C4-2B (cell line): Measurements from ENCODE around the gene HPDL.

Experiments
- H3K27ac ChIP-seq: fragments of 450-650 bp; 2 replicates; pipeline ENCODE4 v1.5.1; 2017
- CTCF ChIP-seq: fragments of 450-650 bp; conservative IDR thresholded peaks from 2 replicates; pipeline ENCODE4 v1.5.1; 2017; ENCODE audit warnings: mild to moderate bottlenecking
- ZFX ChIP-seq: fragments of 450-650 bp; IDR thresholded peaks from 2 replicates; pipeline ENCODE4 v1.6.1; 2017

HPDL gene

DNA sequence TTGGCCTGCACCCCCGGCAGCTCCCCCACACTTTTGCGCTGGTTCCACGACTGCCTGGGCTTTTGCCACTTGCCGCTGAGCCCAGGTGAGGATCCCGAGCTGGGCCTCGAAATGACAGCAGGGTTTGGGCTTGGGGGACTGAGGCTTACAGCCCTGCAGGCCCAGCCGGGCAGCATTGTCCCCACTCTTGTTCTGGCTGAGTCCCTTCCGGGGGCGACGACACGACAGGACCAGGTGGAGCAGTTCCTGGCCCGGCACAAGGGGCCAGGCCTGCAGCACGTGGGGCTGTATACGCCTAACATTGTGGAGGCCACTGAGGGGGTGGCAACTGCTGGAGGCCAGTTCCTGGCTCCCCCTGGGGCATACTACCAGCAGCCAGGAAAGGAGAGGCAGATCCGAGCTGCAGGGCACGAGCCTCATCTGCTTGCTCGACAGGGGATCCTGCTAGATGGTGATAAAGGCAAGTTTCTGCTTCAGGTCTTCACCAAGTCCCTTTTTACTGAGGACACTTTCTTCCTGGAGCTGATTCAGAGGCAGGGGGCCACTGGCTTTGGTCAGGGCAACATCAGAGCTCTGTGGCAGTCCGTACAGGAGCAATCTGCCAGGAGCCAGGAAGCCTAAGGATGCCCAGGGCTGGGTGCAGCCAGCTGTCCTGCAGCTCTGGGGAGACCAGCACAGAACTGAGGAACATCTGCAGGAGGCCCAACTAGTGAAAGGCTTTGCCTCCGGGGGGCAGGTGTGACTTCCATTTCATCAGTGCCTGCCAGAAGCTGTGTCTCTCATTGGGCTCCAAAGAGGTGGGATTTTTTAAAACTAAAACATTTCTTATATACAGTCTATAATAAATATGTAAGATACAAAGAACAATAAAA, 1.2 kb downstream of the HPDL start:
- H3K27ac ChIP-seq, result no peak overlapping the region
- TF ChIP-seq ZFX (no peak), CTCF (no peak)

GRCh38 chr1:45328680-45329079, 2.0 kb downstream of the HPDL start:
- no peak overlapping the region for H3K27ac ChIP-seq
- no peak for TF ChIP-seq CTCF
- TF ChIP-seq ZFX, result no peak

- TF ChIP-seq CTCF (no peak), ZFX (no peak)
- no peak overlapping the region for H3K27ac ChIP-seq
Measured at GRCh38 chr1:45329445-45329844, 2.8 kb downstream of the HPDL start.

GRCh38 chr1:45331436-45332345, 5.0 kb downstream of the HPDL start:
- TF ChIP-seq ZFX (no peak), CTCF (no peak)

DNA sequence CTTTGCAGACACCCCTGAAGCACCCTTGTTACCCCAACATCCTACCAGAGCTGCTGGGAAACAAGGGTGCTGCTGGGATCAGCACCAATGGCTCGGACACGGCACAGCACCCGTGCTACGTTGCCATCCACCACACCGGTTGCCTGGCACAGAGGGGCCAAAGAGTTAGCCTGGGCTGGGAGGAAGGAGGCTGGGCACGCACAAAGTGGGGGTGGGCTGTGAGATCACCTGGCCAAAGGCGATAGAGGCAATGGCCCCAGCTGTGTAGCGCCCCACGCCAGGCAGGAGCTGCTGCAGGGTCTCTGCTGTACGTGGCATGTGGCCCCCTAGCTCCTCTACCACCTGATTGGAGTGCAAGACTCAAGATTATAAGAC, 5.6 kb downstream of the HPDL start:
- no peak overlapping the region for H3K27ac ChIP-seq
- TF ChIP-seq ZFX, result no peak
- TF ChIP-seq CTCF, result no peak

More at GRCh38 chr1:45331436-45332345, 5.0 kb downstream of the HPDL start:
- H3K27ac ChIP-seq, result no peak overlapping the region

DNA sequence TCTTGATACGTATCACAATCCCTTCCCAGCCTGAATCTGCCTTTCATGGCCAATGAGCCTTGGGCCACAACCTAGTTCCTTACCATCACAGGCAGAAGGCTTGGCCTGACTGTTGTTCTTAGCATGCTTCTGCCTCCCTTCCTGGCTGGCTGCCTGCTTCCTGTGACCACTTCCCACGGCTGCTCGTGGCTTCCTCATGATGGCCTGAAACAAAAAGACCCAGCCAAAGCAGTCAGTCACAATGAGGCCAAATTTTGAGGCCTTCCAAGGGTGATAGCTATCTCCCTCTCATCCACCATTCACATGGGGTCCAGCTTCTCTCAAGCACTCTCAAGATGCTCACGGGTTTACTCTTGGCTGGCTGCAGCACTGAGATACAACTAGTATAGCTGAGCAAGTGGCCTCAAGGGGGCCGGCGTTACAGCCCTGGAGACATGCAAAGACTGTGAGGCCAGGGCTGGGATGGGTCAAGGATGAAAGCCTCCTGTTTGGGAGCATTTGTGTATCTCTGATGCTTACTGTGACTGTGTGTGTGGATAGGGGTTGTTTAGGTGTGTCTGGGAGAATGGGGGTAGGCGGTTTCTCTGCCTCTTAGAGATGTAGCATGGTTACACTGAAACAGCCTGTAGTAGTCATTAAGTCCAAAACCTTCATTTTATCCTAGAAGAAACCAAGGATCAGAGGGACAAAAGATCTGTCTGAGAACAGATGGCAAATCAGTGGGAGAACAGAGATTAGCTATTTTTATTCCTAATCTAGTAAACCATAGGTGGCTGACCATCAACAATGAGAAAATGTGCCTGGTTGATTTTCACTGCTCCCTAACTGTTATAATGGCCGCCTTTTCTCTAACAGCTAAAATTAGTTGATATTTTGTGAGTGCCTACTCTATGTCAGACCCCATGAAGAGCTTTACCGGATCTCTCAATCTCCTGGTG, 7.9 kb downstream of the HPDL start:
- H3K27ac ChIP-seq, result no peak overlapping the region
- no peak for TF ChIP-seq ZFX
- no peak for TF ChIP-seq CTCF
